NCI-H128 (cell line): ENCODE data around the gene MRPS15.
A peak's percentile ranks its signal among the peaks of the same experiment; 100 is the strongest.

ENCODE experiments used
- DNase-seq: peaks from one replicate; lab custom pipeline; 2025; ENCODE audit not compliant: unreplicated experiment; lab: John Stamatoyannopoulos, UW

MRPS15 gene

GRCh38 chr1:36463463-36463802 is 751 bp downstream of the MRPS15 start:
- DNase-seq: no peak

- no peak for DNase-seq
Observed at GRCh38 chr1:36458910-36459309, 5.3 kb downstream of the MRPS15 start.

GRCh38 chr1:36457691-36458090 is 6.5 kb downstream of the MRPS15 start:
- no peak for DNase-seq

- no peak for DNase-seq
Observed at GRCh38 chr1:36456391-36456928, 7.7 kb downstream of the MRPS15 start.

- DNase-seq: no peak
Observed at GRCh38 chr1:36455386-36455785, 8.8 kb downstream of the MRPS15 start.

- no peak for DNase-seq
Observed at GRCh38 chr1:36453600-36454388, 10.4 kb downstream of the MRPS15 start.

- DNase-seq: no peak
Observed at GRCh38 chr1:36453051-36453450, 11.1 kb downstream of the MRPS15 start.

GRCh38 chr1:36450919-36451305 is 13.3 kb downstream of the MRPS15 start:
- DNase-seq: no peak

GRCh38 chr1:36450270-36450918 is 13.8 kb downstream of the MRPS15 start, which contains the start of gene OSCP1:
Gene OSCP1, minus strand, starts transcription at chr1:36450451. Its CDS starts 82 bp downstream, at chr1:36450369.
- peak; percentile 93 for DNase-seq

GRCh38 chr1:36448530-36449056 is 15.6 kb downstream of the MRPS15 start:
- no peak for DNase-seq

GRCh38 chr1:36447450-36447849 is 16.7 kb downstream of the MRPS15 start:
- DNase-seq: no peak

GRCh38 chr1:36446746-36447145 is 17.4 kb downstream of the MRPS15 start:
- no peak for DNase-seq

- DNase-seq: no peak
Observed at GRCh38 chr1:36446271-36446670, 17.9 kb downstream of the MRPS15 start.

- no peak for DNase-seq
Observed at GRCh38 chr1:36443297-36443696, 20.9 kb downstream of the MRPS15 start.

GRCh38 chr1:36442337-36442736 is 21.8 kb downstream of the MRPS15 start:
- no peak for DNase-seq

- DNase-seq: no peak
Observed at GRCh38 chr1:36440646-36441045, 23.5 kb downstream of the MRPS15 start.

- no peak for DNase-seq
Observed at GRCh38 chr1:36440044-36440443, 24.1 kb downstream of the MRPS15 start.

- no peak for DNase-seq
Observed at GRCh38 chr1:36438715-36439114, 25.5 kb downstream of the MRPS15 start.

GRCh38 chr1:36436821-36437220 is 27.4 kb downstream of the MRPS15 start:
- no peak for DNase-seq

- no peak for DNase-seq
Observed at GRCh38 chr1:36433102-36433501, 31.1 kb downstream of the MRPS15 start.

- no peak for DNase-seq
Observed at GRCh38 chr1:36432616-36433015, 31.6 kb downstream of the MRPS15 start.

- no peak for DNase-seq
Observed at GRCh38 chr1:36425791-36426190, 38.4 kb downstream of the MRPS15 start.
